ENCODE results near the gene ARHGEF28.

DNA sequence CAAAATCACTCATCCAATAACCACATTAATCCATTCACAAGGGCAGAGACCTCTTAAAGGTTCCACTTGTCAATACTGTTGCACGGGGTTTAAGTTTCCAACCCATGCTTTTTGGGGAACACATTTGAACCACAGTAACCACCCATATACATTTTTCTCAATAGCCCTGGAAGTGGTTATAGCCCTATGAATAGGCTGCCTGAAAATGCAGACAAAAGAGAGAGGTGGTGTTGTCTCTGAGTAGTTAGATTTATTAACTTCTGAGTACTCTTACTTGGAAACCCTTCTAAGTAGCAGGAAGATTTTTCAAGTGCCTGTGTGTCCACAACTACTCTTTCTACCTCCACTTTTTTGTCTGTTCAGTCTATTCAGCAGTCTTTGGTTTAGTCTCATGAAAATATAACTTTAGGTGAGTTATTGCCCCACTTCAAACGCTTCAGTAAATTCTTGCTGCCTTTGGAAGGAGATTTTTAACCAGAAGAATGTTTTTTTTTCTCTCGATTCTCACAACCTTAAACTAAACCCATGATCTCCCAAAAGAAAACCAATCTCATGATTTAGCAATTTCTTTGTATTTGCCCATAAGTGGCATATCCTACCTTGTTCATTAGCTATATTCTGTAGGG lies 42.6 kb downstream of the ARHGEF28 start:
- no peak for TF ChIP-seq POLR2A (IDR thresholded peaks at IDR 0.05; ENCODE audit: low read depth, low read length)
- TF ChIP-seq, protein P1, sequence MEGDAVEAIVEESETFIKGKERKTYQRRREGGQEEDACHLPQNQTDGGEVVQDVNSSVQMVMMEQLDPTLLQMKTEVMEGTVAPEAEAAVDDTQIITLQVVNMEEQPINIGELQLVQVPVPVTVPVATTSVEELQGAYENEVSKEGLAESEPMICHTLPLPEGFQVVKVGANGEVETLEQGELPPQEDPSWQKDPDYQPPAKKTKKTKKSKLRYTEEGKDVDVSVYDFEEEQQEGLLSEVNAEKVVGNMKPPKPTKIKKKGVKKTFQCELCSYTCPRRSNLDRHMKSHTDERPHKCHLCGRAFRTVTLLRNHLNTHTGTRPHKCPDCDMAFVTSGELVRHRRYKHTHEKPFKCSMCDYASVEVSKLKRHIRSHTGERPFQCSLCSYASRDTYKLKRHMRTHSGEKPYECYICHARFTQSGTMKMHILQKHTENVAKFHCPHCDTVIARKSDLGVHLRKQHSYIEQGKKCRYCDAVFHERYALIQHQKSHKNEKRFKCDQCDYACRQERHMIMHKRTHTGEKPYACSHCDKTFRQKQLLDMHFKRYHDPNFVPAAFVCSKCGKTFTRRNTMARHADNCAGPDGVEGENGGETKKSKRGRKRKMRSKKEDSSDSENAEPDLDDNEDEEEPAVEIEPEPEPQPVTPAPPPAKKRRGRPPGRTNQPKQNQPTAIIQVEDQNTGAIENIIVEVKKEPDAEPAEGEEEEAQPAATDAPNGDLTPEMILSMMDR (conservative IDR thresholded peaks at IDR 0.05; ENCODE audit: low read depth, low read length), result no peak
- TF ChIP-seq RFX5 (IDR thresholded peaks at IDR 0.05; ENCODE audit: low read depth, low read length), result no peak
- no peak for TF ChIP-seq CEBPB (IDR thresholded peaks at IDR 0.05; ENCODE audit: low read depth, low read length)
- no peak for TF ChIP-seq BHLHE40 (IDR thresholded peaks at IDR 0.05; ENCODE audit: low read depth, low read length)
- TF ChIP-seq FOS (IDR thresholded peaks at IDR 0.05; ENCODE audit: low read depth, low read length), result no peak
- TF ChIP-seq RAD21 (IDR thresholded peaks at IDR 0.05; ENCODE audit: low read length), result no peak
- TF ChIP-seq MXI1 (IDR thresholded peaks at IDR 0.05; ENCODE audit: borderline replicate concordance, low read depth, low read length), result no peak
